ENCODE measurements around the gene C11orf24. TPM values are rescaled to one million over a fixed set of nuclear protein-coding genes. Genes with fewer than 3 reads are reported as not detected.

C11orf24 gene
- total and polyA plus RNA-seq, 4 donors: 9.8 to 50.0 (median 29.6) TPM

- ATAC-seq (ENCODE audit: insufficient read depth, low FRiP score): no peak
- TF ChIP-seq, protein P1, sequence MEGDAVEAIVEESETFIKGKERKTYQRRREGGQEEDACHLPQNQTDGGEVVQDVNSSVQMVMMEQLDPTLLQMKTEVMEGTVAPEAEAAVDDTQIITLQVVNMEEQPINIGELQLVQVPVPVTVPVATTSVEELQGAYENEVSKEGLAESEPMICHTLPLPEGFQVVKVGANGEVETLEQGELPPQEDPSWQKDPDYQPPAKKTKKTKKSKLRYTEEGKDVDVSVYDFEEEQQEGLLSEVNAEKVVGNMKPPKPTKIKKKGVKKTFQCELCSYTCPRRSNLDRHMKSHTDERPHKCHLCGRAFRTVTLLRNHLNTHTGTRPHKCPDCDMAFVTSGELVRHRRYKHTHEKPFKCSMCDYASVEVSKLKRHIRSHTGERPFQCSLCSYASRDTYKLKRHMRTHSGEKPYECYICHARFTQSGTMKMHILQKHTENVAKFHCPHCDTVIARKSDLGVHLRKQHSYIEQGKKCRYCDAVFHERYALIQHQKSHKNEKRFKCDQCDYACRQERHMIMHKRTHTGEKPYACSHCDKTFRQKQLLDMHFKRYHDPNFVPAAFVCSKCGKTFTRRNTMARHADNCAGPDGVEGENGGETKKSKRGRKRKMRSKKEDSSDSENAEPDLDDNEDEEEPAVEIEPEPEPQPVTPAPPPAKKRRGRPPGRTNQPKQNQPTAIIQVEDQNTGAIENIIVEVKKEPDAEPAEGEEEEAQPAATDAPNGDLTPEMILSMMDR (IDR thresholded peaks at IDR 0.05; ENCODE audit: control extremely low read depth, extremely low read depth): no peak
- Histone ChIP-seq H3K27ac (ENCODE audit: low read depth in 1 of 2, low read length in 1 of 2) (no peak overlapping the region), H3K9me3 (ENCODE audit: control insufficient read depth in 4 of 4, insufficient read depth in 3 of 4, low read length in 3 of 4) (no peaks in the 10 kb centered on the region), H3K9ac (ENCODE audit: insufficient read depth in 1 of 2, low read length in 2 of 2) (no peak overlapping the region), H3K36me3 (ENCODE audit: control insufficient read depth in 4 of 4, insufficient read depth in 4 of 4, low read length in 4 of 4) (no peaks in the 10 kb centered on the region), H3K4me3 (no peak overlapping the region), H3K27me3 (ENCODE audit: control insufficient read depth in 3 of 3, insufficient read depth in 3 of 3, low read length in 2 of 3) (no peaks in the 10 kb centered on the region), H3K4me1 (ENCODE audit: control insufficient read depth in 5 of 5, insufficient read depth in 5 of 5, low read length in 5 of 5) (peaks cover 0 to 3% (median 0%) of the 10 kb centered on the region in 5 donors)
- 91 to 92% methylated on average over 14 of the region's 14 CpGs for WGBS, 2 donors
- no peak for DNase-seq
Measured at GRCh38 chr11:68275721-68276507, 4.1 kb upstream of the C11orf24 start.

GRCh38 chr11:68274306-68274705, 2.5 kb upstream of the C11orf24 start:
- DNase-seq (no peak), ATAC-seq (ENCODE audit: insufficient read depth, low FRiP score) (no peak)
- TF ChIP-seq, protein P1 (IDR thresholded peaks at IDR 0.05; ENCODE audit: control extremely low read depth, extremely low read depth): no peak
- Histone ChIP-seq H3K27ac (ENCODE audit: low read depth in 1 of 2, low read length in 1 of 2) (no peak overlapping the region), H3K4me3 (no peak overlapping the region), H3K9me3 (ENCODE audit: control insufficient read depth in 4 of 4, insufficient read depth in 3 of 4, low read length in 3 of 4) (no peaks in the 10 kb centered on the region), H3K27me3 (ENCODE audit: control insufficient read depth in 3 of 3, insufficient read depth in 3 of 3, low read length in 2 of 3) (no peaks in the 10 kb centered on the region), H3K36me3 (ENCODE audit: control insufficient read depth in 4 of 4, insufficient read depth in 4 of 4, low read length in 4 of 4) (no peaks in the 10 kb centered on the region), H3K9ac (ENCODE audit: insufficient read depth in 1 of 2, low read length in 2 of 2) (no peak overlapping the region), H3K4me1 (ENCODE audit: control insufficient read depth in 5 of 5, insufficient read depth in 5 of 5, low read length in 5 of 5) (peaks cover 3 to 11% (median 7%) of the 10 kb centered on the region in 5 donors)
- 82 to 87% methylated on average over 1 of the region's 1 CpG for WGBS, 2 donors

DNA sequence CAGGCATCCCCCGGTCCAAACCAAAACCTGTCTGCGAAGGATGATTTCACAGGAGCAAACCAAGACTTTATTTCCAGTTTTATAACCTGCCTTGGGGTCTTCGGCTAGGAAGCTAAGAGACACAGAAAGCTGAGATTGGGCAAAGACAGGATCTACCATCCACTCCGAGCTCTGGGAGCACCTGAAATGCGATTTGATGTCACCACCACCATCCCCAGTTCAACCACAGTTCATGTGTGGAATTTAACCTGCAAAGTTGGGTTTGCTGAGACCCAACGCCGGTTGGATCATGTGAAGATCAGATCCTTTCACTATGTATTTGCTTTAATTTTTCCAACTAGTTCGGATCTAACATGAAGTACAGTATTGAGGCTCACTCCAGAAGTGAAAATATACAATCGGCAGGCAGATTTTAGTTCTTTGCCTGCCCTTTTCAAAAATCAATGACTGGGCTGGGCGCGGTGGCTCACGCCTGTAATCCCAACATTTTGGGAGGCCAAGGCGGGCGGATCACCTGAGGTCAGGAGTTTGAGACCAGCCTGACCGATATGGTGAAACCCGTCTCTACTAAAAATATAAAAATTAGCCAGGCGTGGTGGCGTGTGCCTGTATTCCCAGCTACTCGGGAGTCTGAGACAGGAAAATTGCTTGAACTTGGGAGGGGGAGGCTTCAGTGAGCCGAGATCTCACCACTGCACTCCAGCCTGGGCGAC, 1.4 kb upstream of the C11orf24 start:
- H3K4me1 ChIP-seq (ENCODE audit: control insufficient read depth in 5 of 5, insufficient read depth in 5 of 5, low read length in 5 of 5): peaks cover 3 to 12% (median 8%) of the 10 kb centered on the region in 5 donors
- H3K9ac ChIP-seq (ENCODE audit: insufficient read depth in 1 of 2, low read length in 2 of 2): no peak overlapping the region
- TF ChIP-seq, protein P1 (IDR thresholded peaks at IDR 0.05; ENCODE audit: control extremely low read depth, extremely low read depth): no peak
- no peaks in the 10 kb centered on the region for H3K36me3 ChIP-seq (ENCODE audit: control insufficient read depth in 4 of 4, insufficient read depth in 4 of 4, low read length in 4 of 4)
- no peaks in the 10 kb centered on the region for H3K9me3 ChIP-seq (ENCODE audit: control insufficient read depth in 4 of 4, insufficient read depth in 3 of 4, low read length in 3 of 4)
- DNase-seq (no peak), ATAC-seq (ENCODE audit: insufficient read depth, low FRiP score) (no peak)
- 93 to 95% methylated on average over 21 of the region's 21 CpGs for WGBS, 2 donors
- no peak overlapping the region for H3K27ac ChIP-seq (ENCODE audit: low read depth in 1 of 2, low read length in 1 of 2)
- no peak overlapping the region for H3K4me3 ChIP-seq
- H3K27me3 ChIP-seq (ENCODE audit: control insufficient read depth in 3 of 3, insufficient read depth in 3 of 3, low read length in 2 of 3): no peaks in the 10 kb centered on the region
